ENCODE results near the gene CTDP1. TPM values are rescaled to one million over a fixed set of nuclear protein-coding genes. Genes with fewer than 3 reads are reported as not detected.

The CTDP1 gene
- total RNA-seq, 4 donors from 2014 or later: 18.1 to 40.5 (median 25.7) TPM

DNA sequence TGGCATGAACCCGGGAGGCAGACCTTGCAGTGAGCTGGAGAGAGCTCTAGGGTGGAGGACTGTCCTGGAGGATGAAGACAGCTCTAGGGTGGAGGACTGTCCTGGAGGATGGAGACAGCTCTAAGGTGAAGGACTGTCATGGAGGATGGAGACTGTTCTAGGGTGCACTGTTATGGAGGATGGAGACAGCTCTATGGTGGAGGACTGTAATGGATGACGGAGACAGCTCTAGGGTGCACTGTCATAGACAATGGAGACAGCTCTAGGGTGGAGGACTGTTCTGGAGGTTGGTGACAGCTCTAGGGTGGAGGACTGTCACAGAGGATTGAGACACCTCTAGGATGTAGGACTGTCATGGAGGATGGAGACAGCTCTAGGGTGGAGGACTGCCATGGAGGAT, 97.1 kb downstream of the CTDP1 start:
- TF ChIP-seq, protein P1, sequence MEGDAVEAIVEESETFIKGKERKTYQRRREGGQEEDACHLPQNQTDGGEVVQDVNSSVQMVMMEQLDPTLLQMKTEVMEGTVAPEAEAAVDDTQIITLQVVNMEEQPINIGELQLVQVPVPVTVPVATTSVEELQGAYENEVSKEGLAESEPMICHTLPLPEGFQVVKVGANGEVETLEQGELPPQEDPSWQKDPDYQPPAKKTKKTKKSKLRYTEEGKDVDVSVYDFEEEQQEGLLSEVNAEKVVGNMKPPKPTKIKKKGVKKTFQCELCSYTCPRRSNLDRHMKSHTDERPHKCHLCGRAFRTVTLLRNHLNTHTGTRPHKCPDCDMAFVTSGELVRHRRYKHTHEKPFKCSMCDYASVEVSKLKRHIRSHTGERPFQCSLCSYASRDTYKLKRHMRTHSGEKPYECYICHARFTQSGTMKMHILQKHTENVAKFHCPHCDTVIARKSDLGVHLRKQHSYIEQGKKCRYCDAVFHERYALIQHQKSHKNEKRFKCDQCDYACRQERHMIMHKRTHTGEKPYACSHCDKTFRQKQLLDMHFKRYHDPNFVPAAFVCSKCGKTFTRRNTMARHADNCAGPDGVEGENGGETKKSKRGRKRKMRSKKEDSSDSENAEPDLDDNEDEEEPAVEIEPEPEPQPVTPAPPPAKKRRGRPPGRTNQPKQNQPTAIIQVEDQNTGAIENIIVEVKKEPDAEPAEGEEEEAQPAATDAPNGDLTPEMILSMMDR (IDR thresholded peaks at IDR 0.05): no peak
- TF ChIP-seq EP300 (IDR thresholded peaks at IDR 0.05) (no peak), POLR2A (IDR thresholded peaks at IDR 0.05) (no peak)
- peaks cover 0 to 34% of the 10 kb centered on the region in 2 donors for H3K27me3 ChIP-seq

GRCh38 chr18:79778291-79778791, 98.7 kb downstream of the CTDP1 start:
- DNase-seq (ENCODE audit: low spot score in 2 of 2): no peak
- 46 to 49% methylated on average over 11 to 26 of the region's 26 CpGs for WGBS, 2 donors
- H3K27me3 ChIP-seq: peaks cover 0 to 29% of the 10 kb centered on the region in 2 donors
- H3K4me1 ChIP-seq: no peaks in the 10 kb centered on the region
- TF ChIP-seq EP300 (IDR thresholded peaks at IDR 0.05): no peak
- TF ChIP-seq, protein P1 (IDR thresholded peaks at IDR 0.05): no peak
- TF ChIP-seq POLR2A (IDR thresholded peaks at IDR 0.05): no peak
- no peaks in the 10 kb centered on the region for H3K36me3 ChIP-seq
- H3K4me3 ChIP-seq: no peak overlapping the region
- no peaks in the 10 kb centered on the region for H3K9me3 ChIP-seq
- H3K27ac ChIP-seq: no peak overlapping the region

More for the DNA sequence above, 97.1 kb downstream of the CTDP1 start:
- WGBS, 2 donors: 74 to 81% methylated on average over 2 of the region's 2 CpGs
- DNase-seq (ENCODE audit: low spot score in 2 of 2): no peak
- Histone ChIP-seq H3K4me1 (no peaks in the 10 kb centered on the region), H3K9me3 (peaks cover 0 to 1% (median 0%) of the 10 kb centered on the region in 4 donors), H3K36me3 (no peaks in the 10 kb centered on the region), H3K4me3 (no peak overlapping the region), H3K27ac (no peak overlapping the region)

DNA sequence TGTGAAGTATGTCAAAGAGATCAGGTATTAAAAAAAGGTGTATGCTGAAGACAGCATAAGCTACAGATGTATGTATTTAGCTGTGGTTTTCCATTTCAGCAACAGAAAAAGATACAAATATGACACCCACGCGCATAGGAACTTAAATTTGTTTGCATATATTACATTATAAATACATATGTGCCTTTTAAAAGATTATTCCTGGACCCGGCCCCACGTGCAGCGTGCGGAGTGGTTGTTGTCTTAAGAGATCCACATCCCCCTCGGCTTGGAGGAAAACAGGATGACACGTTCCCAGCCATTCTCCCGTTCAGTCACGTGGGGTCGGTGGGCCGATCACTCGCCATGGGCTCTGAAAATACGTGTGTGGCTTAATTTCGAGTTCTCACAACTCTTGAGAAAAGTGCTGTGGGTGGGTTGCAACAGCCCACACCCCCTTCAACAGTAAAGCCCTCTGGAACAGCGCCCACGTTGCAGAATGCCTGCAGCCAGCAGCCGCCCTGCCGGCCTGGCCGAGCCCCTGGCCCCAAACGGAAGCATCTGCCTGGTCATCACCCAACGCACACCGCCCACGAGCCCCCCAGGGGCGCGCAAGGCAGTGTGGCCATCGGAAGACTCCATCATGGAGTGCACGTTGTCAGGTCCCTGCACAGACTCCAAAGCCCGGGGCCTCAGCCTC, 99.6 kb downstream of the CTDP1 start:
- DNase-seq (ENCODE audit: low spot score in 2 of 2): no peak

DNA sequence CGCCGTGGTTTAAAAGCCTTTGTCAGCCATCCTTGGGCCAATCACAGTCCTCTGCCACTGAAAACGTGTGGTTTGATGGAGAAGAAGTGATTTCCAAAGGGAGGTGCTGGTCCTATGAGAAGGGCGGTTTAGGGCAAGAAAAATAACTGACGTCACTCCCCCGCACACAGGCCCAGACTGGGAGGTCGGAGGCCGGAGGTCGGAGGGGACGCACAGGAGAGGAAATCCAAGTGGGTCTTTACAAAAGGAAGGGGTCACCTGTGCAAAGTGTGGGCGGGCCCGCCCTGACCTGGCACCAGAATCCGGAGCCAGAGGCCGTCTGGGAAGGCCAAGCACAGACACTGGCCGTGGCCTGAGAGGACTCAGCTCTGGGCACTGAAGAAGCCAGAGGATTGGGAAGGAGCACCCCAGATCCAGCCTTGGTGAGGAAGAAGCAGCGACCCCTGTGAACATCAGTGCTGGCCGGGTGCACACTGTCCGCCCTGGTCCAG, 100.1 kb downstream of the CTDP1 start:
- no peaks in the 10 kb centered on the region for H3K9me3 ChIP-seq
- WGBS, 2 donors: 75 to 81% methylated on average over 18 of the region's 18 CpGs
- TF ChIP-seq, protein P1 (IDR thresholded peaks at IDR 0.05): no peak
- no peak for TF ChIP-seq EP300 (IDR thresholded peaks at IDR 0.05)
- no peak for TF ChIP-seq POLR2A (IDR thresholded peaks at IDR 0.05)
- DNase-seq (ENCODE audit: low spot score in 2 of 2): no peak
- H3K27ac ChIP-seq: no peak overlapping the region
- H3K36me3 ChIP-seq: no peaks in the 10 kb centered on the region
- H3K4me1 ChIP-seq: no peaks in the 10 kb centered on the region
- H3K4me3 ChIP-seq: no peak overlapping the region
- H3K27me3 ChIP-seq: peaks cover 0 to 35% of the 10 kb centered on the region in 2 donors

More for the DNA sequence above, 99.6 kb downstream of the CTDP1 start:
- no peaks in the 10 kb centered on the region for H3K9me3 ChIP-seq
- H3K36me3 ChIP-seq: no peaks in the 10 kb centered on the region
- H3K27me3 ChIP-seq: peaks cover 0 to 33% of the 10 kb centered on the region in 2 donors
- H3K4me1 ChIP-seq: no peaks in the 10 kb centered on the region
- no peak overlapping the region for H3K4me3 ChIP-seq
- no peak overlapping the region for H3K27ac ChIP-seq
- TF ChIP-seq POLR2A (IDR thresholded peaks at IDR 0.05) (no peak), EP300 (IDR thresholded peaks at IDR 0.05) (no peak)
- TF ChIP-seq, protein P1 (IDR thresholded peaks at IDR 0.05): no peak
- WGBS, 2 donors: 62 to 75% methylated on average over 23 to 29 of the region's 29 CpGs

DNA sequence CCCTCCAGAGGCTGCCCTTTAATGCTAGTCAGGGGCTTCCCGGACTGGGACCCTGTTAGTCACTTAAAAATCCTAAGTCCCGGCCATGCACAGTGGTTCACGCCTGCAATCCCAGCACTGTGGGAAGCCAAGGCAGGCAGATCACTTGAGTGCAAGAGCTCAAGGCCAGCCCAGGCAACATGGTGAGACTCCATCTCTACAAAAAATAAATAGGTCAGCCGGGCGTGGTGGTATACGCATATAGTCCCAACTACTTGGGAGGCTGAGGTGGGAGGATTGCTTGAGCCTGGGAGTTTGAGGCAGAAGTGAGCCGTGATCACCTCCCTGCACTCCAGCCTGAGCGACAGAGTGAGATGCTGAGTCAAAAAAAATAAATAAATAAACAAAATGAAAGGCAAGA, 100.9 kb downstream of the CTDP1 start:
- no peak for DNase-seq (ENCODE audit: low spot score in 2 of 2)

More for the DNA sequence above, 100.9 kb downstream of the CTDP1 start:
- TF ChIP-seq EP300 (IDR thresholded peaks at IDR 0.05): no peak
- no peak for TF ChIP-seq POLR2A (IDR thresholded peaks at IDR 0.05)
- TF ChIP-seq, protein P1 (IDR thresholded peaks at IDR 0.05): no peak
- no peaks in the 10 kb centered on the region for H3K36me3 ChIP-seq
- 80 to 84% methylated on average over 8 of the region's 8 CpGs for WGBS, 2 donors
- H3K4me3 ChIP-seq: no peak overlapping the region
- H3K4me1 ChIP-seq: no peaks in the 10 kb centered on the region
- H3K27me3 ChIP-seq: peaks cover 0 to 38% of the 10 kb centered on the region in 2 donors
- no peak overlapping the region for H3K27ac ChIP-seq
- H3K9me3 ChIP-seq: no peaks in the 10 kb centered on the region

Measured in tibial nerve (tissue), 4 donors.